Measurements from ENCODE around the gene EYA4.

The EYA4 gene

DNA sequence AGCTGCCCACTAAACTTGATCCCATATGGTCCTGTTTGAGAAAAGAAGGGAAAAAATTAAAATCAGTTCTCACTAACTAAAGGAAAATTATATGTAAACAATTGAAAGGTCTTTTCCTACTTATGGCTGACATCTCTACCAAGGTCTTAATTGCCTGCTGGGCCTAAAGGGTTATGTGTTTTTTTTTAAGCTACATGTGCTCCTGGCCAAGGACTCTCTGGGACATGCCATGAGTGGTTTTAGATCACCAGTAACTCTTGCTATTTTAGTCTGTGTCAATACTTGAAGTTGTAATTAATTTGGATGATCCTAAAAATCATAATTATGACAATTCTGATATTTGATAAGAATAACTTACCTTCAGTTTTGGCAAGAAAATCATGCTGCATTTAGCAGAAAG, 35.9 kb upstream of the EYA4 start:
- no peaks in the 10 kb centered on the region for H3K9me2 ChIP-seq (replicated peaks; ENCODE audit: insufficient read depth, low read length)
- H3K27me3 ChIP-seq (replicated peaks; ENCODE audit: insufficient read depth, low read length), result no peaks in the 10 kb centered on the region
- no peak overlapping the region for H3K4me3 ChIP-seq (ENCODE audit: low read length)
- H3K36me3 ChIP-seq (replicated peaks; ENCODE audit: insufficient read depth, low read length), result no peaks in the 10 kb centered on the region
- no peak for DNase-seq
- H3K79me2 ChIP-seq (ENCODE audit: low read length), result no peaks in the 10 kb centered on the region
- H3K9me3 ChIP-seq (replicated peaks; ENCODE audit: insufficient read depth, low read length), result no peaks in the 10 kb centered on the region
- no peak overlapping the region for H3K9ac ChIP-seq (ENCODE audit: low read length)
- no peaks in the 10 kb centered on the region for H4K20me1 ChIP-seq (ENCODE audit: insufficient read depth, low read length)
- H3K4me1 ChIP-seq (ENCODE audit: low read length), result no peaks in the 10 kb centered on the region
- TF ChIP-seq, protein P1, sequence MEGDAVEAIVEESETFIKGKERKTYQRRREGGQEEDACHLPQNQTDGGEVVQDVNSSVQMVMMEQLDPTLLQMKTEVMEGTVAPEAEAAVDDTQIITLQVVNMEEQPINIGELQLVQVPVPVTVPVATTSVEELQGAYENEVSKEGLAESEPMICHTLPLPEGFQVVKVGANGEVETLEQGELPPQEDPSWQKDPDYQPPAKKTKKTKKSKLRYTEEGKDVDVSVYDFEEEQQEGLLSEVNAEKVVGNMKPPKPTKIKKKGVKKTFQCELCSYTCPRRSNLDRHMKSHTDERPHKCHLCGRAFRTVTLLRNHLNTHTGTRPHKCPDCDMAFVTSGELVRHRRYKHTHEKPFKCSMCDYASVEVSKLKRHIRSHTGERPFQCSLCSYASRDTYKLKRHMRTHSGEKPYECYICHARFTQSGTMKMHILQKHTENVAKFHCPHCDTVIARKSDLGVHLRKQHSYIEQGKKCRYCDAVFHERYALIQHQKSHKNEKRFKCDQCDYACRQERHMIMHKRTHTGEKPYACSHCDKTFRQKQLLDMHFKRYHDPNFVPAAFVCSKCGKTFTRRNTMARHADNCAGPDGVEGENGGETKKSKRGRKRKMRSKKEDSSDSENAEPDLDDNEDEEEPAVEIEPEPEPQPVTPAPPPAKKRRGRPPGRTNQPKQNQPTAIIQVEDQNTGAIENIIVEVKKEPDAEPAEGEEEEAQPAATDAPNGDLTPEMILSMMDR (IDR thresholded peaks at IDR 0.05; ENCODE audit: low read length), result no peak
- H3K4me2 ChIP-seq (ENCODE audit: low read depth, low read length), result no peak overlapping the region
- no peak overlapping the region for H3K27ac ChIP-seq (ENCODE audit: low read length)
- no peak overlapping the region for H2AFZ ChIP-seq (ENCODE audit: low read length)
- H3F3A ChIP-seq (ENCODE audit: insufficient read depth, low read length), result no peaks in the 10 kb centered on the region

DNA sequence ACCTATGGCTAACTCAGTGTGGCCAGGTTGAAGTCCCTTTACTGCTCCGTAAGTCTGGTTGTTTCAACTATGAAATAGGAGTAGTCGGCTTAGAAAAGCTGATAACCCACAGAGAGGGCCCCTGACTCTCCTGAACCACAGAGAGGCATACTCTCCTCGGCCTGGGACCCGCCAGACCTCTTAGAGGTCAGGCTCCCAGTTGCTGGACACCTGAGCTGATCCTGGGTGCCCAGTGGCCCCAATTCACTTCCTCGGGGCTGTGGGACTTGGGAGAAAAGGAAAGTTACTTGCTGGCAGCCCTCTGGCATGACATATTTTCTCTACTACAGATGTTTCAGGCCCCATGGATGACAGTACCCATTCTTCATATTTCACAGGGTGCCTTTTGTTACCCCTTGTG, 34.2 kb upstream of the EYA4 start:
- Histone ChIP-seq H3K9me2 (replicated peaks; ENCODE audit: insufficient read depth, low read length) (no peaks in the 10 kb centered on the region), H2AFZ (ENCODE audit: low read length) (no peak overlapping the region), H4K20me1 (ENCODE audit: insufficient read depth, low read length) (no peaks in the 10 kb centered on the region), H3K4me1 (ENCODE audit: low read length) (no peaks in the 10 kb centered on the region), H3K27me3 (replicated peaks; ENCODE audit: insufficient read depth, low read length) (no peaks in the 10 kb centered on the region), H3K9ac (ENCODE audit: low read length) (no peak overlapping the region), H3K27ac (ENCODE audit: low read length) (no peak overlapping the region), H3K9me3 (replicated peaks; ENCODE audit: insufficient read depth, low read length) (no peaks in the 10 kb centered on the region), H3K4me3 (ENCODE audit: low read length) (no peak overlapping the region), H3K79me2 (ENCODE audit: low read length) (no peaks in the 10 kb centered on the region), H3K4me2 (ENCODE audit: low read depth, low read length) (no peak overlapping the region), H3F3A (ENCODE audit: insufficient read depth, low read length) (no peaks in the 10 kb centered on the region), H3K36me3 (replicated peaks; ENCODE audit: insufficient read depth, low read length) (no peaks in the 10 kb centered on the region)
- no peak for DNase-seq
- TF ChIP-seq EZH2 (optimal IDR thresholded peaks at IDR 0.05; ENCODE audit: low read depth, low read length), result no peak
- TF ChIP-seq, protein P1 (IDR thresholded peaks at IDR 0.05; ENCODE audit: low read length), result no peak
- TF ChIP-seq EZH2phosphoT487 (IDR thresholded peaks at IDR 0.05; ENCODE audit: low read length), result no peak

DNA sequence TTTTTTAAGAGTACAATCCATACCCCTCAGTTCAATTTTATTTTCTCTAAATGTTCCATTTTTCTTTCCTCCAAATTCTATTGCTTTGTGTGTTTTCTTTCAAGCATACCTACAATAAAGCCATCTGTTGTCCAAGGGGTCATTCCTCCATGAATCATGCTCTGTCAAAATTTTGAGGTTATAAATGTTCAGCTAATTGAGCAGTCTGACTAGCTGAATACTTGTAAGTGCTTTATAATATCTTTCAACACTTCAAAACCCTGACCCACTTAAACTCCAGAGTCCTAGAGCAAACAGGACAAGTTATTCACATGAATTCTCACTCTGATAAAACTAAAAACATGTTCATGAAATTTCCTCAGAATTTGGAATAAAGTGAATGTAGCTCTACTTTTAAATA, 33.4 kb upstream of the EYA4 start:
- Histone ChIP-seq H3K4me3 (ENCODE audit: low read length) (no peak overlapping the region), H3K9me2 (replicated peaks; ENCODE audit: insufficient read depth, low read length) (no peaks in the 10 kb centered on the region), H3K27ac (ENCODE audit: low read length) (no peak overlapping the region), H4K20me1 (ENCODE audit: insufficient read depth, low read length) (no peaks in the 10 kb centered on the region), H3K4me1 (ENCODE audit: low read length) (no peaks in the 10 kb centered on the region), H2AFZ (ENCODE audit: low read length) (no peak overlapping the region), H3K36me3 (replicated peaks; ENCODE audit: insufficient read depth, low read length) (no peaks in the 10 kb centered on the region), H3K27me3 (replicated peaks; ENCODE audit: insufficient read depth, low read length) (no peaks in the 10 kb centered on the region), H3K79me2 (ENCODE audit: low read length) (no peaks in the 10 kb centered on the region), H3K9ac (ENCODE audit: low read length) (no peak overlapping the region), H3F3A (ENCODE audit: insufficient read depth, low read length) (no peaks in the 10 kb centered on the region), H3K4me2 (ENCODE audit: low read depth, low read length) (no peak overlapping the region), H3K9me3 (replicated peaks; ENCODE audit: insufficient read depth, low read length) (no peaks in the 10 kb centered on the region)
- TF ChIP-seq, protein P1 (IDR thresholded peaks at IDR 0.05; ENCODE audit: low read length), result no peak
- TF ChIP-seq EZH2 (optimal IDR thresholded peaks at IDR 0.05; ENCODE audit: low read depth, low read length), result no peak
- TF ChIP-seq EZH2phosphoT487 (IDR thresholded peaks at IDR 0.05; ENCODE audit: low read length), result no peak
- no peak for DNase-seq

Data from MM.1S (cell line).